ENCODE results near the gene SLC41A3. TPM values are rescaled to one million over a fixed set of nuclear protein-coding genes. Genes with fewer than 3 reads are reported as not detected.

Gene SLC41A3
- total RNA-seq, 4 donors from 2014 or later: 21.8 to 31.9 (median 31.1) TPM

DNA sequence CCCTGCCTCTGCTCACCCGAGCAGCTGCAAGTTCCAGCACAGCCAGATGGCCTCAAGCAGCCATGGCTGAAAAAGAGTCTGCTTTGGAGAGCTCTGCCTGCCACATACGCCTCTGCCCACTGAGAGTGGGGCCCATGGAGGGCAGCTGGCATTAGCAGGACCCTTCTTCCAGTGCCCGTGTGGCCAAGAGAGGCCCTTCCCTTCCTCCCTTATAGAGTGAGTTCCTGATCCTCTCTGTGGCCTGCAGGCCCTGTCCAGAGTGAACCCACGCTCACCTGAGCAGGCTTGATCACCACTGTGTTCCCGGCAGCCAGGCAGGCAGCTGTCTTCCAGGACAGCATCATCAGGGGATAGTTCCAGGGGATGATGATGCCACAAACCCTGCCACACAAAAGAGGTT lies 41.4 kb upstream of the SLC41A3 start:
- TF ChIP-seq, protein P1, sequence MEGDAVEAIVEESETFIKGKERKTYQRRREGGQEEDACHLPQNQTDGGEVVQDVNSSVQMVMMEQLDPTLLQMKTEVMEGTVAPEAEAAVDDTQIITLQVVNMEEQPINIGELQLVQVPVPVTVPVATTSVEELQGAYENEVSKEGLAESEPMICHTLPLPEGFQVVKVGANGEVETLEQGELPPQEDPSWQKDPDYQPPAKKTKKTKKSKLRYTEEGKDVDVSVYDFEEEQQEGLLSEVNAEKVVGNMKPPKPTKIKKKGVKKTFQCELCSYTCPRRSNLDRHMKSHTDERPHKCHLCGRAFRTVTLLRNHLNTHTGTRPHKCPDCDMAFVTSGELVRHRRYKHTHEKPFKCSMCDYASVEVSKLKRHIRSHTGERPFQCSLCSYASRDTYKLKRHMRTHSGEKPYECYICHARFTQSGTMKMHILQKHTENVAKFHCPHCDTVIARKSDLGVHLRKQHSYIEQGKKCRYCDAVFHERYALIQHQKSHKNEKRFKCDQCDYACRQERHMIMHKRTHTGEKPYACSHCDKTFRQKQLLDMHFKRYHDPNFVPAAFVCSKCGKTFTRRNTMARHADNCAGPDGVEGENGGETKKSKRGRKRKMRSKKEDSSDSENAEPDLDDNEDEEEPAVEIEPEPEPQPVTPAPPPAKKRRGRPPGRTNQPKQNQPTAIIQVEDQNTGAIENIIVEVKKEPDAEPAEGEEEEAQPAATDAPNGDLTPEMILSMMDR (IDR thresholded peaks at IDR 0.05; ENCODE audit: low read depth): no peak

DNA sequence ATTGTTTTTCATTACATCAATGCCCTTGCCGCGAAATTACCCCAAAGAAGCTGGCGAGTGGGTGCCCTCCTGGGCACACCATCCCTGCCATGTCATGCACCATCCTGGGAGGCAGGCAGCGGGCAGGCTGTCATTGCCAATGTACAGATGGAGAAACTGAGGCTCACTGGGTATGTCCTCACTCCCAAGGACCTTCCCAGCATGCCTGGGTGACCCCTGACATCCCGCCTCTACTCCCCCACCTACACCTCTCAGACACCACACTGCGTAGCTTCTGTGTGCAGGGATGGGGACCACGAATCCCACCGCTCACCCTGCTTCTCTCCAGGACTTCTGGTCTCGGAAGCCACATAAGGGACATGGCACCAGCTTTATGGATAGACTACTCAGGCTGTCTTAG lies 41.0 kb upstream of the SLC41A3 start:
- TF ChIP-seq, protein P1 (IDR thresholded peaks at IDR 0.05; ENCODE audit: low read depth): no peak

DNA sequence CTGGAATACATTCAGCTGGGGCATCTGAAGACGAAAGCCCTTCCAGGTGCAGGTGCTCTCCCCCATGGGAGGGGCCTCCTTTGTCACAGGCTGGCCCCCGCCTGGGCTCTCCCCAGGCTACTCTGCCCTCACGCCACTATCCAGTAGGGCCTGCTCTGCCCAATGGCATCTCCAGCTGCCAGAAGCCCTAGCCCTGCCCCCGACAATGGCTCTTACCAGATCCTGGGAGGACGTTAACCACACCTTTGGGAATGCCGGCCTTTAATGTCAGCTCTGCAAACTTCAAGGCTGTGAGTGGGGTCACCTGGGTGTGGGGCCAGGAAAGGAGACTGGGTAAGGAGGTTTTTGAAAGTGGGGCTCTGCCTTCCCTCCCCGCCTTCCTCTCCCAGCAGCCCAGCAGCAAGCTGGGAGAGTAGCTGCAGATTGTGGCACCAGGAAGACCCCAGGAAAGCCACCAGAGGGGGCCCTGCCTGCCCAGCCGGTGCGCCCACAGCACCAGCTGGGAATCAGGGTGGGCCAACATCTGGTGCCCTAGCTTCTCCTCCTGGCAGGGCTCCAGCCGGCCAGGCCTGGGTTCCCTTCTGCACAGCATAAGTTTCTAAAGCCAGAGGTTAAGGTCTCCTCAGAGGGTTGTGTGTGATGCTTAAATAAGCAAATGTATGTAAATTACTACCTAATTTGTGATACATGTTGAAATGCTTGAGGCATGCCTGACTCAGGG lies 40.4 kb upstream of the SLC41A3 start:
- TF ChIP-seq, protein P1 (IDR thresholded peaks at IDR 0.05; ENCODE audit: low read depth): no peak

DNA sequence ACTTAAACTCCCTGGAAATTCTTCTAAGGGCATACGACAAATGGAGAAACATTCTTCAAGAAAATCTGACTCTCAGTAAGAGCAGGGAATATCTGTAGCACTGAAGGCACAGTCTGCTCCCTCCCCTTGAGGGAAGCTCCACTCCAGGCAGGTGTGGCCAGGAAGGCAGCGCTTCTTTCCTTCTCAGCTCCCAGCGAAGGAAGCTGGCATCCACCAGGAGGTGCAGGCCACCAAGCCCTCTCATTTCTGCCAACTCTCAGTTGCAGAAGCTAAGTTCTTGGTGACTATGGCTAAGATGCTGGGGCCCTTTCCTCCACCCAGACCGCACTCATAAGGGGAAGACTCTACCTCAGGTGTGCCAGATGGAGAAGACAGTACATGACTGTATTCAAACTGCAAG lies 37.7 kb upstream of the SLC41A3 start:
- TF ChIP-seq, protein P1 (IDR thresholded peaks at IDR 0.05; ENCODE audit: low read depth): no peak

DNA sequence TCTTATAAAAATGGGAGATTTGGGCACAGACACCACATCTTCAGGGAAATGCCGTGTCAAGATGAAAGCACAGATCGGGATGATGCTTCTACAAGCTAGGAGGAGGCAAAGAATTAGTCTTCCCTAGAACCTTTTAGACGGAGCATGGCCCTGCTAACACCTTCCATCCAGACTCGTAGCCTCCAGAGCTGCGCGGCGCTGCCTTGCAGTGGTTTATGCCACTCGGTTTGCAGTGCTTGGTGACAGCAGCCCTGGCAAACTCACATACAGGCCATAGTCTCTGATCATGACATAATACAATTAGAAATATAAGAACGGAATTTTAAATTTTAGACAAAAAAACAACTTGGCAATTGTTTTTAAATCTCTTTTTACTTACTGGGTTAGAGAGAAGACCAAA lies 37.1 kb upstream of the SLC41A3 start:
- TF ChIP-seq, protein P1 (IDR thresholded peaks at IDR 0.05; ENCODE audit: low read depth): no peak

DNA sequence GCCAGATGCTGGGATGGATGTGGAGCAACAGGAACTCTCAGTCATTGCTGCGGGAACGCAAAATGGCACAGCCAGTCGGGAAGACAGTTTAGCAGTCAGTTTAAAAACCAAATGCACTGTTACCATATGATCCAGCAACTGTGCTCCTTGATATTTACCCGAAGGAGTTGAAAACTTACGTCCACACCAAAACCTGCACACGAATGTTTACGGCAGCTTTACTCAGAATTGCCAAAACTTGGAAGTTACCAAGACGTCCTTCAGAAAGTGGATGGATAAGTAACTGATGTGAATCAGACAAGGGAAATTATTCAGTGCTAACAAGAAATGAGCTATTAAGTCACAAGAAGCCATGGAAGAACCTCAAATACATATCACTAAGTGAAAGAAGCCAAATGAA lies 36.1 kb upstream of the SLC41A3 start:
- TF ChIP-seq, protein P1 (IDR thresholded peaks at IDR 0.05; ENCODE audit: low read depth): no peak

DNA sequence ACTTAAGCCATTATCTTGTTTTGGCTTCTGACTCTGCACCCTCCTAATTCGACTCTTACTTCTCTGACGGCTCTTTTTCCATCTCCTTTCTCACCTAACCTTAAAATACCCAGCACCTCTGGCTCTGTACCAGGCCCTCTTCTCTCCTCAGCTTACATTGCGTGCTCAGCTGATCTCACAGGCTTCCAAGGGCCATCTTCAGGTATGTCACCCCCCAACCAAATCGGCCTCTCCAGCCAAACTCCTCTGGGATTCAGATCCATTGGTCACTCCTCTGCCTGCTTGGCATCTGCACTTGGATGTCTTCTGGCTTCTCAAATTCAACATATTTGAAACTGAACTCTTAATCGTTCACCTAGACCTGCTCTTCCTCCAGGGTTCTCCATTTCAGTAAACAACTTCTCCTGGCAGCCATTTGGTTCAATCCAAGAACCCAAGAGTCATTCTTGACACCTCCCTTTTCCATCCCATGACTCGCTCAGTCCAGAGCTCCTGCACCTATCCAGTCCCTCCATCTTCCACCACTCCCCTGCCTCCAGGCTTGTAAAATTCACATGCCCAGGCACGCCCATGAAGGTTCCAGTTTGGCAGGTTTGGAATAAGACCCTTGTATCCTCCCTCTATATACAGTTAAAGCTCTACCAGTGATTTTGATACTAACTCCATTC lies 35.2 kb upstream of the SLC41A3 start:
- TF ChIP-seq, protein P1 (IDR thresholded peaks at IDR 0.05; ENCODE audit: low read depth): no peak

Data from subcutaneous adipose tissue (tissue), 4 donors.